HuH-7.5 (cell line): ENCODE measurements around the gene MGAT5B.

Source experiments
- DNase-seq: peaks from one replicate; pipeline ENCODE4 v3.0.0; 2011; ENCODE audit warnings: low spot score

MGAT5B gene

DNA sequence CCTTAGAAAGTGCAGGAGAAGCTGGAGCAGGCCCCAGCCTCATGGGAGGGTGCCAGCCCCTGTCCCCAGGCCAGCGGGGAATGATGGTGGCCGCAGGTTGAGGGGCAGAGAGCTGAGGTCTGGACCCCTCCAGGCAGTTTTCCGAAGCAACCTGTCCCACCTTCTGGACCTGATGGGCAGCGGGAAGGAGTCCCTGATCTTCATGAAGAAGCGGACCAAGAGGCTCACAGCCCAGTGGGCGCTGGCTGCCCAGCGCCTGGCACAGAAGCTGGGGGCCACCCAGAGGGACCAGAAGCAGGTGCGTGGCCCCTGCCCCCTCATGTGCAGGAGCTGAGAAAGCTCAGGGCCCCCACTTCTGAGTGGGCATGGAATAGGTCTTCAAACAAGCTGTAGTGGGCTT, 36.8 kb downstream of the MGAT5B start:
- no peak for DNase-seq

DNA sequence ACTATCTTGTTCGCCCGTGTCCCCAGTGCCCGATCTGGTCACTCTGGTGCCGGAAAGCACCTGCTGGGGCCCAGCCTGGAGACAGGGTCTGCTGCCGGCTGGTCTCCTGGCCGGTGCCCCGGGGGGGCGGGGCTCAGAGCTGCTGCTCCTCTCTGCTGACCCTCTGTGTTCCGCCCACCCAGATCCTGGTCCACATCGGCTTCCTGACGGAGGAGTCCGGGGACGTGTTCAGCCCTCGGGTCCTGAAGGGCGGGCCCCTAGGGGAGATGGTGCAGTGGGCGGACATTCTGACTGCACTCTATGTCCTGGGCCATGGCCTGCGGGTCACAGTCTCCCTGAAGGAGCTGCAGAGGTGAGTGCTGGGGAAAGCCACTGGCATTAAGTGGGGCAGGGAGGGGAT, 37.6 kb downstream of the MGAT5B start:
- no peak for DNase-seq

DNA sequence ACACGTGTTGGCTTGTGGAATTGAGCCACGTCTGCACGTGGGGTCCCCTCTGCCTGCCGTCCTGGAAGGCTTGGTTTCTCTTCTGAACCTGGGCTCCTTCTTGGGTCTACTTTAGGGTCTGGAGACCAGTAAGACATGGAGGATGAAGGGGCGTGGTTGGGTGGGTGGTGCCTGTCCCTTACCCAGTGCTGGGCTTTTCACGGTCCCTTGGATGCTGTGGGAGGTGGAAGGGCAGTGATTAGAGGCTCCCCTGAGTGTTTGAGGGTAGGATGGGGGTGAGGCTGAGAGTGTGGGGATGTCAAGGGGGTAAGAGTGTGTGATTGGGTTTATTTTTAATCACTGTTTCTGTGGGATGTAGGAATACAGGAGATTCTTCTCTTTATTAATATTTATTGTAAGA, 38.3 kb downstream of the MGAT5B start:
- no peak for DNase-seq

DNA sequence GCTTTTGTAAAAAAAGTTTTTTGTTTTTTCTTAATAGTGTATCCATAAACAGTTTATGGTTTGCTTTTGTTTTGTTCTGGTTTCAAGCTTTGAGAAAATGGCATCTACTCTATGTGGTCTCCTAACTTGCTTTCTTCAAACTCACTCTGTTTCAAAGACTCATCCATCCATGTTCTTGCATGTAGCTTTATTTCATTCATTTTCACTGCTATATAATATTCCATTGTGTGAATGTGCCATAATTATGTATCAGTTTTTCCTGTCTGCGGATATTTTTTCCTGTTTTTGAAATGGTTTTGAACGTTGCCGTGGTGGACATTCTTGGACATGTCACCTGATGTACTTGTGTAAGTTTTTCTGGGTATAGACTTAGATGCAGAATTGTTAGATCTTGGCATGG, 39.1 kb downstream of the MGAT5B start:
- no peak for DNase-seq

DNA sequence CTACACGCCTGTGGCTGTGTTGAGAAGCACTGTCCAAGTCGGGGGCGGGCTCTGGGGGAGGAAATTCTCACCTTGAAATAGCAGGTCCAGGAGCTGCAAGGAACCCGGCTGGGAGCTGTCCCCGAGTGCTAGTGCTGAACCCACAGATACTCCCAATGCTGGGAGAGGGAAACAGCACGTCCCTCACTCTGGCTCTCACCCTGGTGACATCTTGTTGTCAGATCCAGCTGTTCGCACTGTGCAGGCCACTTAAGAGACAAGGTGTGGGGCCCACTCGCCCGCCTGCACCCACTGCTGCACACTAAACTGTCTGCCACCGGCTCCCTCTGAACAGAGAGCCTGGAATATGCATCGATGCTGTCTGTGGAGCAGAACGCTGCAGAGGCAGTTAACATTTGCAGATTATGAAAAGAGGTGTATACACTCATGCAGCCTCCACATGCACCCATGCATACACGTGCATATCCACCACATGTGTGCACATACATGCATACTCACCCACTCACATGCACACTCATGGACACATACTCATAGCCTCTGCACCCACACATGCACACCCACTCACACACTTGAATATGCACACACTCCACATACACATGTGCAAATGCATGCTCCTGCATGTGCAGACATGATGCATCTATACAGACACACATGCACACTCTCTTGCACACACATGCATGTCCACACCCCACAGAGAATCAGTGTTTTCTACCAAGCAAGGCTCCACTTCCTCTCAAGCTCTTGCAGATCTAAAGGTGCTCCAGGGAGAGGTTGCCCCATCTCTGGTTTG, 42.0 kb downstream of the MGAT5B start:
- DNase-seq, result peak; percentile 78

DNA sequence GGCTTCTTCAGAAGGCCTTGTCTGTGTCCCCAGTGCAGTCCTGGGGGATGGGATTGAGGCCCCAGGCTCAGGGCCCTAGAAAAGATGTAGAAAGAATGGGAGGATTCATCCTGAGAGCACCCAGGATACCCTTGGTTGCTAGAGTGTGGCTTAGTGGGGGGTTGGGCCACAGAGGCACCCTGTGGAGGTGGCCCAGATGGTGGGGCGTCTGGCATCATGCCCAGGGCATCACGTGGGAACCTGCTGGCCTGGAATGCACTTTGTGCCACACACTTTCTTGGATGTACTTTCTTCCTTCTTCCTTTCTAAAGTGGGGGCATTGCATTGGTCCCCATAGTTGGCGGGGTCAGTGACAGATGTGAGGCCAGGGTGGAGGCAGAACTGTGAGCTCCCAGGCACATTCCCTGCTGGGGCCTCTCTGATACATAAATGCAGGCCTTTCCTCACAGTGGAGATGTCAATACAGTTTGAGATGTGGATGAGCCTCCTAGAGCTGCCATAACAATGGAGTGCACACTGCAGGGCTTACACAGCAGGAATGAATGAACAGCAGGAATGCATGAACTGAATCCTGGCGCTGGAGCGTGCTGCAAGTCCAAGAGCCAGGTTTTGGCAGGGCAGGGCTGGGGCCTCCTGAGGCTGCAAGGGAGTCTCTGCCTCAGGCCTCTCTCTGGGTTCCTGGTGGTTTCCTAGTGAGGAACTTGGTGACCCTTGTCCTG, 43.3 kb downstream of the MGAT5B start:
- DNase-seq, result no peak

DNA sequence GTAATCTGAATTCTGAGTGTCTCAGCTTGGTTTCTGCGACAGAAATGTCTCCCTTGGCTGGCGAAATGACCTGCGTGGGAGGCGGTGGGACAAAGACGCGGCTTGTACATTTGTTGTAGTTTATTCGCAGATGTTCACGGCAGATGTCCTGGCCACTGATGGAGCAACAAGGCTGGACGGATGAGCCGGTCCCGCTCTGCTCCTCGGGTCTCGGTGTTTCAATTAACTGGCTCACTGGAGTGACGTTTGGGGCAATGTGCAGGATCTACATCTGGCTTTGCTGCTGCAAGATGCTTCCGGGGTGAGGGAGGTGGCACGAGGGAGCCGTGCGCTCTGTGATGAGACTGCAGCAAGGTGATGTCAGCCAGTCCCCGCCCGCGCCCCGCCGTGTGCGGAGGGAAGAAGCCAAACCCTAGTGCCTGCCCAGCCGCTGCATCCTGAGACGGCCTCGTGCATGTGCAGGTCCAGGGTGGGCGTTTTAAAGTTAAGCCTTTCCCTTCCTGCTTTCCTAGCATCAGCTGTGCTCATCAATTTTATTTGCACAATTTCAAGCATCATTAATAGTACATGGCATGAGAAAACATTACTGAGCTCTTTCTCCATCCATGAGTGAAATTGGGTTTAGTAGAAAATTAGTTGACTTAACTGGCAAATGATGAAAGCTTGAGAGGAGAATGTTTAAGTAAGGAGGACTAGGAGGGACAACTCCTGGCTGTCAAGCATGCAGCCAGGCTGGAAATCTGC, 44.4 kb downstream of the MGAT5B start:
- no peak for DNase-seq

DNA sequence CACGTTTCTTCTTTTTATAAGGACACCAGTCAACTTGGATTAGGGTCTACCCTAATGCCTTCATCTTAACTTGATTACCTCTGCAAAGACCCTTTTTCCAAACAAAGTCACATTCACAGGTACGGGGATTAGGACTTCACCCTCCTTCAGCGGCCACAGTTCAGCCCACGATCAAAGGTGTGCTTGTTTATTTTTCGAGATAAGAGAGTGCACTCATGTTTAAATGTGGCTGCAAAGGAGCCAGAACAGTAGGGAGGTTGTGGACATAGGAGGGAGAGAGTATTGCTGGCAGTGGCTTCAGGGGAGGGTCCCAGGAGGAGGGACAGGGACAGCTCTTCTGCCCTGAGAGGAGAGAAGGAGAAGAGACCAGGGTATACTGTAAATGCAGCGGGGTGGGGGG, 46.7 kb downstream of the MGAT5B start:
- DNase-seq, result no peak

DNA sequence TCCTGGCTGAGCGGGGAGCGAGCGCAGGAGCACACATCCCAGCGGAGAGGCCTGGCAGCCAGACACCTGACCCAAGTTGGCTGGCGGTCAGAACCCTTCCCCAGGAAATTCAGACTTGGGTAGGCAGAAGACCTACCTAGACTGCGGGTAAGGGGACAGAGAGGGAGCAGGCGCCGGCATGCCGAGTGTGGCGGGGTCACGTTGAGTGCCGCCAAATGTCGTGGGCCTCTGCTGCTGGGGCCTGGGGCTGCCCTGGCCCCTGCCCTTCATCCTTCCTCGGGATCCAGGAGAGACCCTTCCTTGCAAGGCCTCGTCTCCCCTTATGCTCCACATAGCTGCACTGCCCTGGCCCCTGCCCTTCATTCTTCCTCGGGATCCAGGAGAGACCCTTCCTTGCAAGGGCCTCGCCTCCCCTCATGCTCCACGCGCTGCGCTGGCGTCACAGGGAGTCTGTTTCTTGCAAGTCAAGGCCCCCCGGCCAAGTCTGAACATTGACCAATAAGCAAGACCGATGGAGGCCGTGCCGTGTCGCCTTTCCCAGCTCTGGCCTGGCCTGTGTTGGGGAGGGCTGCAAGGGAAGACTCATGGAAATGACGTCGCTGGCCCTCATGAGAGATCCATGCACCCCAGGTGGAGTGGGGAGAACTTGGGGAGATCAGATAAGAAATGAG, 47.8 kb downstream of the MGAT5B start:
- DNase-seq, result no peak

DNA sequence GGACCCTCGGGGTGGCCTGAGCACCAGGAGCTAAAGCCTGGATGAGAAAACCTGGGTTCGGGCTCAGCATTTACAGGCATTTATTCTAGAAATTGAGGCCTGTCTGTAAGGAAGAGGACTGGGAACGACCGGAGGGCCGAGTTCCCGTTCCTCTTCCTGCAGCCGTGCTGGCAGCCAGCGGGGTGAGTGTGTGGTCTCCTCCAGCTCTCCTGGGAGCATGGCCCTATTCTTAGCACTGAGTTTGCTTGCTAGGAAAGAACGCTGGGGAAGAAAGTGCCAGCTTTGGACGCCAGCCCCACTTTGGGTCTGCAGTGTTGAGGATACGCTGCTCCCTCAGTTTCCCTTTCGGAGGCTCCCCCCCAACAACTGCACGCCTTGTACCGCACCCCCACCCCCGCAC, 49.6 kb downstream of the MGAT5B start:
- no peak for DNase-seq

DNA sequence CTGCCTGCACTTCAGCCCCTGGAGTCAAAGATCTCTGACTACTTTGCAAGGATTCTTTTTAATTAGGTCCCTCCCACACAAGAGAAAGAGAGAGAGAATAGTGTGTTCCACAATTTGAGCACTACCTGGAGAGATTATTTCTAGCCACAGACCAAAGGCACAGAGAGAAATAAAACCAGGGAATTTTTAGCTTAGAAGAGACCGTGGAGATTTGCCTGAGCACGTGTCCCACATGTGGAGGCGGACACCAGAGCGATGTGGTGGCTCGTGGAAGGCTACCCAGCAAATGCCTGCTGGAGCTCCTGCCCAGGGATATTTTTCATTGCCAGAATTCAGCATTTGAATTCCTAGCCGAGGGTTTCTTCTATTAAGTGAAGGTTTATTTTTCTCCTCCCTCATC, 50.6 kb downstream of the MGAT5B start:
- no peak for DNase-seq

DNA sequence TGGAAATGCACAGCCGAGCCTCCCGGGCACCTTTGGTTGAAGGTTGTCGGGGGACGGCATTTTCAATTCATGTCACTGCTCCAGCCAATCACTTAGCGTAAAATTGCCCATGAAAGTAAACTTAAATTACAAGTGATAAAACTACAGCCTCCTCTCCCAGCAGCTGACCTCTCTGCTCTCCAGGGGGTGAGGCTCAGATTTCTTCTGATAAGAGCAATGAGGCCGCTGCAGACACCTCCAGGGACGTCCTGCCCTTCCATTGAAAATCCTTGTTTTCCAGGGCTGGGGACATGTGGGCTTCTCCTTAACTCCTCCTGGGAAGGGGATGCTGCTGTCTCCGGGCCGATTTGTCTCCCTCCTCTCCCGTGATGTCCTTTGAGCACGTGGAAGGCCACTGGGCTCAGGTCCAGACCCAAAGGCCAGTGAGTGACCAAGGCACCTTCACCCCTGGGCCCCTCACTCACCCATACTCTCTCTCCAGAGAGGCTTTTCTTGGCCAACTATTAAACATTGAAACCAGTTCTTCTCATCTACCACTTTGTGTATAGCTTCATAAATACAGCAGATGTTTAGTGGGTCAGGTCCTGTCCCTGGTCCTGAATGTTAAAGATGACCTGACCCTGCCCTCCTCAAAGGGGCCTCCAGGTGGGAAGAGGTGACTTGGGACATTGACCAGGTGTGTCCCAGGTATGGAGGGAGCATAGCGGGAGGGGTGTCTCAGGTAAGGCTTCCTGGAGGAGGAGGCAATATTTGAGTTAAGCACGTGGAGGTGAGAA, 52.3 kb downstream of the MGAT5B start:
- no peak for DNase-seq

DNA sequence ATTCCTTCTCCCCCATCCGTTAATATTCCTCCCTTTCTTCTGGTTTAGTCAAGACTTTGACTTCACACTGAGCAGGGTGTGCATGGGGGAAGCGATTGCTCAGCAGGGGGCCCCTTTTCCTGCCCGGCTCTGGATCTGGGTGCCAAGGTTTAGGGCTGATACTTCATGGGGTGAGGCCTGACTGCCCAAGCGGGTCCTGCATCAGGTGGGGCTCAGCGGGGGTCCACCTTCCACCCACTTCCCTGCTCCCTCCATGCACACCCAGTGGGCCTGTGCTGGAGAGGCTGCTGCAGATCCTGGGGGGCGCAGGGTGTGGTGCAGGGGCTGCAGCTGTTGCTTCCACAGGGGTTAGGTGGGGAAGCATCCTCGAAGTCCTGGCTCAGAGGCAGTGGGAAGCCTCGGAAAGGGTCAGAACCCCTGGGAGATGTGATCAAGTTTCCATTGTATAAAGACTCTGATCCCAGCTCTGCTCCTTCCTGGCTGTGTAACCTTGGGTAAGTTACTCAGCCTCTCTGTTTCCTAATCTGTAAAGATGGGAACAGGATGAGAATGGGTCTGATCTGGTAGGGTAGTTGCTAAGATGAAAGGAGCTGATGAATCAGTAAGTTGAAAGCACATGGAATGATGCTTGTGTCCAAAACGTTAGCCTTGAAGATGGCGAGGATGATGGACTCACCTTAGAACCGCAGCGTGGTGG, 53.3 kb downstream of the MGAT5B start:
- DNase-seq, result no peak

DNA sequence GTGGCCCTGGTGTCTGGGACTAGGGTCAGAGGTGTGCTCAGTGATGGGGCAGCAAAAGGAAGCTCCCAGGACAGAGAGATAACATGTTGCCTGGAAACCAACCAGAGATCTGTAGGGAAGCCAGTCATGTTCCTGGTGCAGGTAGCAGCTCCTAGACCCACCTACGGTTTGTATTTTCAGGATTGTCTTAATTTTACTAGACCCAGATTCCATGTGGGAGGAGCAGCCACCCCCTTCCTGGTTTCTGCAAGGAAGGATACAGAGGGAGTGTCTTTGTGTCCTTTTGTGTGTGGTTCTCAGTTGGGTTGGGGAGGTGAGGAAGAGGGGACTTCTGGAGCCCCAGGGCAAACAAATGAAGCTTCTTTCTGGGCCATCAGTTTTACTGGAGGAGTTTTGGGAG, 53.9 kb downstream of the MGAT5B start:
- no peak for DNase-seq

DNA sequence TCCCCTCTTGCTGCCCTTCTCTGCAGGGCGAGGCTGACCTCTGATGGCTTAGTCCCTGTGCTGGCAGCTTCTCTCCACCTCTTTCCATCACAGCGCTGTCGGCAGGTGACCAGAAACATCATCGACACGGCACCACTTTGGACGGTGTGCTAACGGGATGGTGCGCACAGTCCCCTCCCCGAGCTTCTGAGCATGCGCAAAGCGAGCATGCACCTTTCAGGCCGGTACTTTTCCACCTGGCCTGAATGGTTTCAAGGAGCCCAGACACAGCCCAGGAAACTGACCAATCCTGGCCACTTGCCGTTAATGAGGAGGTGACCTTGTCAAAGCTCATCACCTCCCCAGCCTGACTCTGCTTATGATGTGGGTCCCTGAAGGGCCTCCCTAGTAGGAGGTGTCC, 54.8 kb downstream of the MGAT5B start:
- DNase-seq, result no peak

DNA sequence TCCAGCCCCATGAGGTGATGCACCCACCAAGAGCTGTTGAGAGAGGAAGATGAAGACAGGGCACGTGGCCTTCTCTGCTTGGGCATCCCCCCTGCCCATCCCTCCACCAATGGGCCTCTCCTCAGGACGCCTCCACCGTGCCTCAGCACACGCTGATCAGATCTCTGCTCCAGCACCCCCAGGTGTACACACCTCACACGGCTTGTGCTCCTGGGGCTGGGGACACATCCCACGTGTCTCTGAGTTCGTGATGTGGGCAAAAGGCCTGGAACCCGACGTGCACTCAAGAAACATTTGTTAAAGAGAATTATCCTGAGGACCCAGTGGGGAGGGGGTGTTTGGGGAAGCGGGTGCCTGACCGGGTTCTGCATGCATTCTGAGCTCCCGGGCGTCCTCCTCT, 55.3 kb downstream of the MGAT5B start:
- no peak for DNase-seq

DNA sequence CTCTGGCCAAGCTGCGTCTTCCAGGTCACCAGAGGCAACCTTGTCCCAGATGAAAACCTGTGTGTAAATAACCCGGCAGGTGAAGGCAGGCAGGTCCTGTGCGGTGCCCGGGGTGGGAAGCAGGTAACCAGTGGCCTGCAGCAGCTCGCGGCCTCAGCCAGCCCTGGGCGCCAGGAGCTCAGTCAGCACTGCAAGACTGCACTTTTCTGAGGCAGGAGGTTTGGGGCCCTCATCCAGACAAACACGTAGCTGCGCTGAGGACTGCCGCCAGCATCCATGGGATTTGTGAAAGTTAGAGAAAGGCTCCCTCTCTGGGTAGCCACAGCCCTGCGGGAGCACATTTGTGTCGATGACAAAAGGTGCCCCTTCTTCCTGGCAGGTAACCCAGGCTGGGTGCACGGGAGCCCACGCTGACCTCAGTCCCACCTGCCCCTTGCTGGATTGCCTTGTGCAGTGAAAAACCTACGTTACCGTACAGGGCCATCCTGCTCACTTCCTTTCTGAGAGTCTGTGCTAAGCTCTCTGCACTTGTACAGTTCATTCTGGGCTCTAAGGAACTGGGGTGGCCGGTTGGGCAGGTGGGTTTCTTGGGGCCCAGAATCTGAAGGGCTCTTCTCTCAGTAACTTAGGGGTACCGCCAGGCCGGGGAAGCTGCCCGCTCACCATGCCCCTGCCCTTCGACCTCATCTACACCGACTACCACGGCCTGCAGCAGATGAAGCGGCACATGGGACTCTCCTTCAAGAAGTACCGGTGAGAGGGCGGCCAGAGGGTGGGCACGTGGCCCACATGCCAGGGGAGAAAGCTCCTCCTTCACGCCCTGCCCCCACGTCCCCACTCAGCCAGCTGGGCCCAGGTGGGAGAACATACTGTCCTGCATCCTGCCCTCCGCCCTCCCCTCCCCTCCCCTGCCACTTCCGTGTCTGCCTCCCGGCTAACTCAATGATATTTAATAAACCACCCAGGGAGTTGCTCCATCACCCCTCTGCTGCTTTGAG, 56.4 kb downstream of the MGAT5B start:
- DNase-seq, result no peak

DNA sequence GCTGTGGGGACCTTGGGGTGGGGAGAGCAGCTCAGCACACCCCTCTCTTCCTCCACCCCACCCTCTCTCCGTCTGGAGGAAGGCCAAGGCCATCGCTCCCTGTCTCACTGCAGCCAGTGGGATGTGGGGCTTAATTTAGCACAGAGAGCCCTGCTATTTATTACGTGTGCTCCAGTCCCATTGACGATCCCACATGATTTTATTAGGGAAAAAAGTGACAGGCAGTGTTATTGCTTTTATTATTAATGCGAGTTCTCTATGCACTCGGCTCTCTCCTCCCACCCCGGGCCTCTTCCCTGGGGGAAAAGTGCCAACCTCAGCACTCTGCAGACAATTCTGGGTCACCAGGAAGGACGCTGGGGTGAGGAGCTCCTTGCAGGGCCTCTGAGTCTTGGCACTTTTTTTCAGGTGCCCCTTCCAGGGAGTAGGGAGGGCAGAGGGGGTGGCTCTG, 57.3 kb downstream of the MGAT5B start:
- DNase-seq, result no peak

DNA sequence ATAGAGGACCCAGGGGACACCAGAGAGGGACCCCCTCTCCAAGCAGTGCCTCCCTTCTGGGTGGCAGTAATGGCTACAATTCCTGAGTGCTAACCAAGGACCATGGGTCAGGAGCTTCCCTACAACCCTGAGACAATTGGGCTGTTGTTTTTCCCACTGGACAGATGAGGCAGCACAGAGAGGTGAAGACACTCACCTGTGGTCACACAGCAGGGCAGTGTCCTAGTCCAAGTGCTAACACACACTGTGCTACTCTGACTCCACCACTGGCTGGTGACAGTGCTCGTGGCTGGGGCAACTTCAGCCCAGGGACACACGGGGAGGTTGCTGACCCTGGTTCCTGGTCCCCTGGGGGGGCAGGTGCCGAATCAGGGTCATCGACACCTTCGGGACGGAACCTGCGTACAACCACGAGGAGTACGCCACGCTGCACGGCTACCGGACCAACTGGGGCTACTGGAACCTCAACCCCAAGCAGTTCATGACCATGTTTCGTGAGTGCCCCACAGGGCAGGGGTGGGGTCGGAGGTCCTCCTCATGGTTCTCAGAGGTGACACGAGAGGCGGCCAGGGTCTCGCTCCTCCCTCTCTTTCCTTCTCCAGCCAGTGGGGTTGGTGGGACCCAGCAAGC, 58.1 kb downstream of the MGAT5B start:
- DNase-seq, result no peak
